ENCODE data around the gene MRPS15.
A peak's percentile ranks its signal among the peaks of the same experiment; 100 is the strongest.

MRPS15 gene

DNA sequence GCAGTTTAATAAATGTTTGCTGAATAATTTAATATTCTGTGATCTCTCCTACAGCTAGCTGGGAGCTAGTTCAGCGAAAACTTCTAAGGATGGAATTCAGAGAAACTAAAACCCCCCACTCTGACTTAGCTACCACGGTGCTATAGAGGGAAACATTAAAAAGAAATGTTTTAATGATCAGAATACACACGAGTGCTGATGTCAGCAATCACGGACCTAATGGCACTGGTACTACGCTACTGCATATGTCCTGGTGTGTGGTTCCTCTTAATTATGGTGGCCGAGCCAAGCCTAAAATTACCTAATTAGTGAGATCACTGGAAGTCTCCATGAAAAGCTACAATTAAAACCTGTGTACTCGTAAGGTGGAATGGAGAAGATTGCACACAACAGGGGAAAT, 42.5 kb downstream of the MRPS15 start:
- no peak for DNase-seq (ENCODE audit: low read depth in 4 of 4, low spot score in 1 of 4)

- DNase-seq (ENCODE audit: low read depth in 4 of 4, low spot score in 1 of 4), result peak; percentile 72 to 96 (median 88)
These were observed 43.3 kb downstream of the MRPS15 start for GRCh38 chr1:36420836-36421317.

GRCh38 chr1:36420409-36420808, 43.8 kb downstream of the MRPS15 start:
- no peak for DNase-seq (ENCODE audit: low read depth in 4 of 4, low spot score in 1 of 4)

GRCh38 chr1:36419569-36419968, 44.6 kb downstream of the MRPS15 start:
- DNase-seq (ENCODE audit: low read depth in 4 of 4, low spot score in 1 of 4), result no peak

DNA sequence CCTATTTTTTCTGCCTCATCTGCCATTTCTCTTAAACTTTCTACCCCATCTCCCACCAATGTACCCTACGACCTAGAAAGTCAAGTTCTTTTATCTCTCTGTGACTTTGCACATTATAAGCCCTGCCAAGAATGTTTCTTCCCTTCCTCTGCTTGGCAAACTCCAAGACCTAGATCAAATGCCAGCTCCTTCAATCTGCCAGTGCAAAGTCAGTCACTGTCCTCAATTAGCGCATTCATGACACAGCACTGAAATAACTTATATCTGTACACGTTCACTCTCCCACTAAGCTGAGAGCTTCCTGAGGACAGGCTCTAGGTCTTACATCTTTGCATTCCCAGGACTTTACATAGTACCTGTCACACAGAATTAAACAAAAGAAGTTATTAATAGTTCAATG, 45.0 kb downstream of the MRPS15 start:
- DNase-seq (ENCODE audit: low read depth in 4 of 4, low spot score in 1 of 4), result no peak

DNA sequence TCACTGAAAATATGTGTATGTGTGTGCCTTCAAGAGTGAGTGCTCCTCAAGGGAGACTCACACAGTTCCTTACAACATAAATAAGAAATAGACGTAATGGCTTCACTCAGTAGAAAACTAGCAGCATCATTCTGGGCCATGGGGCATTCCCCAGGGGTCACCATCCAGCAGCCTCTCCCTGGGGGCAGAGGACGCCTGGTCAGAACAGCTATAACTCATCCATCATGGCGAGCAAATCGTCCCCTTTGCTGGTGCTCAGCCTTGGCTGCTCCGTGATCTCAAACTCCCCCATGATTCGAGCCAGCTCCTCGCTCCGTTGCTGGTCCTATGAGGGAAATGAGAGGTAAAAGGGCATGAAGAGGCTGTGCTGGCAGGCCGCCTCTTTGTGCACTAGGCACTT, 46.3 kb downstream of the MRPS15 start:
- no peak for DNase-seq (ENCODE audit: low read depth in 4 of 4, low spot score in 1 of 4)

- DNase-seq (ENCODE audit: low read depth in 4 of 4, low spot score in 1 of 4), result no peak
These were observed 48.4 kb downstream of the MRPS15 start for GRCh38 chr1:36415661-36416326.

DNA sequence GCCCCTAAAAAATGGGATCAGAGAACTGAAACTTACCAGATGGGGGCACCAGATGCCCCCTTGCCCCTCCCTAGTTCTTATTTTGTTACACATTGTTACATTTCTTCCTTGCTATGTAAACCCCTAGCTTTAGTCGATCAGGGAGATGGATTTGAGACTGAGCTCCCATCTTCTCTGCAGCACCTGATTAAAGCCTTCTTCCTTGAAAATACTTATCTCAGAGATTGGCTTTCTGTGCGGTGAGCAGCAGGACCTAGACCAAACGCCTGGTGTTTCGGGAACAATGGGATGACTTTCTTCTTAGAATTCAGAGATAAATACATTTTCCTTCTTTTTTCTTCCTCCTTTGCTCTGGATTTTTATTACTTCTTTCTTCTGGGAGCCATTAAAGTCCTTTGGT, 49.8 kb downstream of the MRPS15 start:
- DNase-seq (ENCODE audit: low read depth in 4 of 4, low spot score in 1 of 4), result no peak

- peak in 2 of 4 experiments; percentile 19 to 40 for DNase-seq (ENCODE audit: low read depth in 4 of 4, low spot score in 1 of 4)
These were observed 52.2 kb downstream of the MRPS15 start for GRCh38 chr1:36411674-36412648.

GRCh38 chr1:36408479-36408878, 55.7 kb downstream of the MRPS15 start:
- DNase-seq (ENCODE audit: low read depth in 4 of 4, low spot score in 1 of 4), result no peak

DNA sequence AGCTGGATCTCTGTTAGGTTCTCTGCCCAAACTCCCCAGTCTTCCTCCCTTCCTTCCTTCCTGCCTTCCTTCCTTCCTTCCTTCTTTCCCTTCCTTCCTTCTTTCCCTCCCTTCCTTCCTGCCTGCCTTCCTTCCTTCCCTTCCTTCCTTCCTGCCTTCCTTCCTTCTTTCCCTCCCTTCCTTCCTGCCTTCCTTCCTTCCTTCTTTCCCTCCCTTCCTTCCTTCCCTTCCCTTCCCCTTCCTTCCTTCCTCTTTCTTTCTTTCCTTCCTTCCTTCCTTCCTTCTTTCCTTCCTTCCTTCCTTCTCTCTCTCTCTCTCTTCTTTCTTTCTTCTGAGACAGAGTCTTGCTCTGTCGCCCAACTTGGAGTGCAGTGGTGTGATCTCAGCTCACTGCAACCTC, 57.7 kb downstream of the MRPS15 start:
- no peak for DNase-seq (ENCODE audit: low read depth in 4 of 4, low spot score in 1 of 4)
